Ascending aorta (tissue), 2 donors: ENCODE measurements around the gene C5orf34. TPM values are rescaled to one million over a fixed set of nuclear protein-coding genes. Genes with fewer than 3 reads are reported as not detected.

Experiments used
- DNase-seq, 2 donors: peaks; one replicate each; pipeline ENCODE4 v3.0.0-alpha.2; 2019; ENCODE audit warnings: low spot score in 2 of 2
- H3K27ac ChIP-seq, 2 donors: fragments of 200-600 bp; sonication (generic); one replicate each; pipeline ENCODE4 v1.5.1; 2016 to 2017; ENCODE audit warnings: mild to moderate bottlenecking in 1 of 2
- H3K27me3 ChIP-seq: fragments of 200-600 bp; sonication (generic); one replicate; pipeline ENCODE4 v1.5.1; 2017
- H3K36me3 ChIP-seq, 2 donors: fragments of 200-600 bp; sonication (generic); one replicate each; pipeline ENCODE4 v1.5.1; 2016
- H3K4me1 ChIP-seq, 2 donors: fragments of 200-600 bp; sonication (generic); one replicate each; pipeline ENCODE4 v1.5.1; 2016 to 2017; ENCODE audit warnings: mild to moderate bottlenecking in 1 of 2
- H3K4me3 ChIP-seq, 2 donors: fragments of 200-600 bp; sonication (generic); one replicate each; pipeline ENCODE4 v1.5.1; 2016 to 2017; ENCODE audit warnings: mild to moderate bottlenecking in 1 of 2
- H3K9me3 ChIP-seq, 2 donors: fragments of 200-600 bp; sonication (generic); one replicate each; pipeline ENCODE4 v1.5.1; 2016
- CTCF ChIP-seq, 3 experiments: fragments of 200-600 bp in 2 of 3; fragments of 450-650 bp in 1 of 3; sonication (generic) in 2 of 3; IDR thresholded peaks; one replicate each; pipeline ENCODE4 v1.5.1; 2016 to 2019; ENCODE audit warnings: antibody characterized with exemption in 3 of 3, mild to moderate bottlenecking in 1 of 3, moderate library complexity in 1 of 3
- intact Hi-C: fragments of 100-400 bp; cut with DNase I; formaldehyde crosslinking; loops from one replicate; pipeline ENCODE4 v1.15.1; 2023
- total RNA-seq: library from RNA; depleted of rRNA; stranded (reverse); fragments of >200 nt; gene quantifications from one replicate; pipeline ENCODE4 v1.1.0, GENCODE V29; 2016

C5orf34 gene
- total RNA-seq, 1 donor from 2014 or later = not detected

- DNase-seq = no peak
- H3K4me3 ChIP-seq = no peak overlapping the region
- no peaks in the 10 kb centered on the region for H3K27me3 ChIP-seq
- TF ChIP-seq CTCF (IDR thresholded peaks at IDR 0.05) = no peak
- intact Hi-C loops = no loop called here
- peaks cover 28 to 49% of the 10 kb centered on the region in 2 donors for H3K36me3 ChIP-seq
- no peak overlapping the region for H3K27ac ChIP-seq
- peaks cover 1 to 3% of the 10 kb centered on the region in 2 donors for H3K4me1 ChIP-seq
- H3K9me3 ChIP-seq = no peaks in the 10 kb centered on the region
Measured at GRCh38 chr5:43548358-43548757, 33.4 kb upstream of the C5orf34 start.

- intact Hi-C loops = no loop called here
- H3K36me3 ChIP-seq = peaks cover 33 to 53% of the 10 kb centered on the region in 2 donors
- no peaks in the 10 kb centered on the region for H3K9me3 ChIP-seq
- no peak overlapping the region for H3K4me3 ChIP-seq
- no peak for DNase-seq
- TF ChIP-seq CTCF (IDR thresholded peaks at IDR 0.05) = no peak
- H3K27me3 ChIP-seq = no peaks in the 10 kb centered on the region
- peaks cover 0 to 3% of the 10 kb centered on the region in 2 donors for H3K4me1 ChIP-seq
- no peak overlapping the region for H3K27ac ChIP-seq
Measured at GRCh38 chr5:43547532-43547931, 32.6 kb upstream of the C5orf34 start.

- Histone ChIP-seq H3K27ac (no peak overlapping the region), H3K36me3 (peaks cover 41 to 60% of the 10 kb centered on the region in 2 donors), H3K4me1 (no peaks in the 10 kb centered on the region), H3K9me3 (no peaks in the 10 kb centered on the region), H3K27me3 (no peaks in the 10 kb centered on the region), H3K4me3 (no peak overlapping the region)
- no peak for DNase-seq
- no peak for TF ChIP-seq CTCF (IDR thresholded peaks at IDR 0.05)
- intact Hi-C loops = no loop called here
Measured at GRCh38 chr5:43543434-43543833, 28.5 kb upstream of the C5orf34 start.

GRCh38 chr5:43540746-43541145 lies 25.8 kb upstream of the C5orf34 start:
- no peak overlapping the region for H3K4me3 ChIP-seq
- TF ChIP-seq CTCF (IDR thresholded peaks at IDR 0.05) = no peak
- peaks cover 34 to 59% of the 10 kb centered on the region in 2 donors for H3K36me3 ChIP-seq
- intact Hi-C loops = no loop called here
- no peaks in the 10 kb centered on the region for H3K4me1 ChIP-seq
- H3K27ac ChIP-seq = no peak overlapping the region
- H3K27me3 ChIP-seq = no peaks in the 10 kb centered on the region
- no peak for DNase-seq
- no peaks in the 10 kb centered on the region for H3K9me3 ChIP-seq

- no peak for DNase-seq
- Histone ChIP-seq H3K27me3 (no peaks in the 10 kb centered on the region), H3K9me3 (no peaks in the 10 kb centered on the region), H3K36me3 (peaks cover 23 to 58% of the 10 kb centered on the region in 2 donors), H3K4me3 (no peak overlapping the region), H3K4me1 (no peaks in the 10 kb centered on the region), H3K27ac (no peak overlapping the region)
- TF ChIP-seq CTCF (IDR thresholded peaks at IDR 0.05) = no peak
- intact Hi-C loops = no loop called here
Measured at GRCh38 chr5:43536972-43537371, 22.0 kb upstream of the C5orf34 start.

- DNase-seq = no peak
- TF ChIP-seq CTCF (IDR thresholded peaks at IDR 0.05) = no peak
- H3K4me1 ChIP-seq = no peaks in the 10 kb centered on the region
- no peaks in the 10 kb centered on the region for H3K27me3 ChIP-seq
- no peak overlapping the region for H3K27ac ChIP-seq
- H3K4me3 ChIP-seq = no peak overlapping the region
- H3K36me3 ChIP-seq = peaks cover 34 to 78% of the 10 kb centered on the region in 2 donors
- intact Hi-C loops = no loop called here
- no peaks in the 10 kb centered on the region for H3K9me3 ChIP-seq
Measured at GRCh38 chr5:43533646-43534045, 18.7 kb upstream of the C5orf34 start.
